Neural cell (in vitro differentiated cells): Measurements from ENCODE around the gene CNTNAP2.

Experiments used
- CTCF ChIP-seq: fragments of 450-650 bp; IDR thresholded peaks from 2 replicates; pipeline ENCODE4 v1.5.1; 2014; ENCODE audit warnings: antibody characterized with exemption, mild to moderate bottlenecking, moderate library complexity; ENCODE audit not compliant: poor library complexity, severe bottlenecking
- EZH2 ChIP-seq: fragments of 200-600, 300-800 bp; shearing (Covaris generic), sonication (generic); IDR thresholded peaks from 2 replicates; pipeline ENCODE4 v1.6.1; 2014; ENCODE audit warnings: antibody characterized with exemption, low read length, borderline replicate concordance, mild to moderate bottlenecking; ENCODE audit not compliant: insufficient read depth, poor library complexity, severe bottlenecking
- SMC3 ChIP-seq: fragments of 450-650 bp; conservative IDR thresholded peaks from 2 replicates; pipeline ENCODE4 v1.6.1; 2014; ENCODE audit warnings: antibody characterized with exemption, mild to moderate bottlenecking, moderate library complexity; ENCODE audit not compliant: poor library complexity

- TF ChIP-seq CTCF (no peak), SMC3 (no peak), EZH2 (no peak)
Measured at GRCh38 chr7:148291799-148292198, 2175.2 kb downstream of the CNTNAP2 start.
